GM20431 (cell line): ENCODE measurements around the gene APCDD1L.

Experiments
- in situ Hi-C: fragments of 300-500 bp; cut with MseI, MboI; formaldehyde crosslinking; loops from one replicate; pipeline ENCODE4 v1.15.0; 2020; ENCODE audit warnings: low sequenced_read_pairs; ENCODE audit not compliant: unreplicated experiment

APCDD1L gene

GRCh38 chr20:58470336-58471192 is 44.6 kb downstream of the APCDD1L start:
- in situ Hi-C loops: no loop called here

- in situ Hi-C loops: no loop called here
Observed at GRCh38 chr20:58469616-58470015, 45.6 kb downstream of the APCDD1L start.

- in situ Hi-C loops: no loop called here
Observed at GRCh38 chr20:58467572-58468527, 47.3 kb downstream of the APCDD1L start.

- in situ Hi-C loops: no loop called here
Observed at GRCh38 chr20:58466729-58467571, 48.2 kb downstream of the APCDD1L start.

GRCh38 chr20:58466095-58466708 is 49.0 kb downstream of the APCDD1L start:
- in situ Hi-C loops: no loop called here

GRCh38 chr20:58464838-58465237 is 50.4 kb downstream of the APCDD1L start:
- in situ Hi-C loops: no loop called here

- in situ Hi-C loops: no loop called here
Observed at GRCh38 chr20:58463256-58463655, 51.9 kb downstream of the APCDD1L start.

- in situ Hi-C loops: no loop called here
Observed at GRCh38 chr20:58461899-58462298, 53.3 kb downstream of the APCDD1L start.

- in situ Hi-C loops: no loop called here
Observed at GRCh38 chr20:58461104-58461503, 54.1 kb downstream of the APCDD1L start.

GRCh38 chr20:58459058-58459750 is 56.0 kb downstream of the APCDD1L start:
- in situ Hi-C loops: no loop called here

- in situ Hi-C loops: no loop called here
Observed at GRCh38 chr20:58458342-58459057, 56.7 kb downstream of the APCDD1L start.

GRCh38 chr20:58457083-58457695 is 58.0 kb downstream of the APCDD1L start:
- in situ Hi-C loops: no loop called here

GRCh38 chr20:58454460-58454859 is 60.7 kb downstream of the APCDD1L start:
- in situ Hi-C loops: no loop called here

- in situ Hi-C loops: no loop called here
Observed at GRCh38 chr20:58453391-58453790, 61.8 kb downstream of the APCDD1L start.

GRCh38 chr20:58452667-58453255 is 62.4 kb downstream of the APCDD1L start:
- in situ Hi-C loops: no loop called here

GRCh38 chr20:58450254-58450653 is 64.9 kb downstream of the APCDD1L start:
- in situ Hi-C loops: no loop called here

- in situ Hi-C loops: no loop called here
Observed at GRCh38 chr20:58449681-58450221, 65.4 kb downstream of the APCDD1L start.
